HepG2 (cell line): Measurements from ENCODE around the gene PEAK3. TPM values are rescaled to one million over a fixed set of nuclear protein-coding genes. Genes with fewer than 3 reads are reported as not detected.

Experiments
- ARHGAP35 ChIP-seq: sonication (generic); formaldehyde crosslinking; IDR thresholded peaks from 2 replicates; pipeline ENCODE4 v1.9.0; 2022; ENCODE audit warnings: mild to moderate bottlenecking, inconsistent platforms, moderate library complexity, missing genetic modification reagents, borderline replicate concordance
- CBX1 ChIP-seq: IDR thresholded peaks from one replicate; pipeline ENCODE4 v1.6.1; 2016; ENCODE audit warnings: antibody characterized with exemption, low read depth
- LBX2 ChIP-seq: sonication (generic); formaldehyde crosslinking; IDR thresholded peaks from 2 replicates; pipeline ENCODE4 v1.5.0; 2020; ENCODE audit warnings: missing genetic modification reagents, mild to moderate bottlenecking, borderline replicate concordance
- MED13 ChIP-seq: sonication (generic); formaldehyde crosslinking; IDR thresholded peaks from 2 replicates; pipeline ENCODE4 v1.5.0; 2020; ENCODE audit warnings: missing genetic modification reagents
- MTA1 ChIP-seq: sonication (generic); formaldehyde crosslinking; IDR thresholded peaks from 2 replicates; pipeline ENCODE4 v1.4.0; 2020; ENCODE audit warnings: missing genetic modification reagents, mild to moderate bottlenecking, borderline replicate concordance
- PLRG1 ChIP-seq: fragments of 450-650 bp; conservative IDR thresholded peaks from 2 replicates; pipeline ENCODE4 v1.6.1; 2016
- PRDM10 ChIP-seq: sonication (generic); formaldehyde crosslinking; IDR thresholded peaks from 2 replicates; pipeline ENCODE4 v1.4.0; 2020; ENCODE audit warnings: low read depth, missing genetic modification reagents
- RBFOX2 ChIP-seq: fragments of 200-400 bp; formaldehyde crosslinking; IDR thresholded peaks from 2 replicates; pipeline ENCODE4 v1.6.1; 2017; ENCODE audit warnings: low read depth, mild to moderate bottlenecking, low read length
- RFXAP ChIP-seq: sonication (generic); formaldehyde crosslinking; IDR thresholded peaks from 2 replicates; pipeline ENCODE4 v1.4.0; 2020; ENCODE audit warnings: missing genetic modification reagents, borderline replicate concordance
- SRSF9 ChIP-seq: fragments of 200-400 bp; formaldehyde crosslinking; IDR thresholded peaks from 2 replicates; pipeline ENCODE4 v1.6.1; 2018; ENCODE audit warnings: borderline replicate concordance, mild to moderate bottlenecking, low read depth, low read length; ENCODE audit not compliant: insufficient read depth, poor library complexity, severe bottlenecking
- SRY ChIP-seq: sonication (generic); formaldehyde crosslinking; IDR thresholded peaks from 2 replicates; pipeline ENCODE4 v1.8.0; 2022; ENCODE audit warnings: mild to moderate bottlenecking, missing genetic modification reagents
- TRIM22 ChIP-seq: fragments of 450-650 bp; IDR thresholded peaks from 2 replicates; pipeline ENCODE4 v1.6.1; 2017
- XRCC5 ChIP-seq: fragments of 200-400 bp; formaldehyde crosslinking; optimal IDR thresholded peaks from 2 replicates; pipeline ENCODE3; 2017; ENCODE audit warnings: mild to moderate bottlenecking, low read length
- ZC3H13 ChIP-seq: sonication (generic); formaldehyde crosslinking; IDR thresholded peaks from 2 replicates; pipeline ENCODE4 v1.8.1; 2023; ENCODE audit warnings: mild to moderate bottlenecking, missing genetic modification reagents, moderate library complexity
- ZFY ChIP-seq: sonication (generic); formaldehyde crosslinking; IDR thresholded peaks from 2 replicates; pipeline ENCODE4 v1.4.0; 2020; ENCODE audit warnings: missing genetic modification reagents
- ZNF143 ChIP-seq: sonication (generic); formaldehyde crosslinking; IDR thresholded peaks from 2 replicates; pipeline ENCODE4 v1.4.0; 2020; ENCODE audit warnings: missing genetic modification reagents
- ZNF501 ChIP-seq: sonication (generic); formaldehyde crosslinking; IDR thresholded peaks from 2 replicates; pipeline ENCODE4 v1.5.1; 2020; ENCODE audit warnings: mild to moderate bottlenecking, moderate library complexity, missing genetic modification reagents
- ZNF512 ChIP-seq: sonication (generic); formaldehyde crosslinking; IDR thresholded peaks from 2 replicates; pipeline ENCODE4 v1.4.0; 2020; ENCODE audit warnings: mild to moderate bottlenecking, missing genetic modification reagents
- ZNF546 ChIP-seq: sonication (generic); formaldehyde crosslinking; conservative IDR thresholded peaks from 2 replicates; pipeline ENCODE4 v1.8.1; 2023; ENCODE audit warnings: mild to moderate bottlenecking, missing genetic modification reagents
- ZNF615 ChIP-seq: sonication (generic); formaldehyde crosslinking; IDR thresholded peaks from 2 replicates; pipeline ENCODE4 v1.5.0; 2020; ENCODE audit warnings: mild to moderate bottlenecking, missing genetic modification reagents, borderline replicate concordance
- ZNF660 ChIP-seq: sonication (generic); formaldehyde crosslinking; IDR thresholded peaks from 2 replicates; pipeline ENCODE4 v1.5.1; 2020; ENCODE audit warnings: mild to moderate bottlenecking, low read depth, missing genetic modification reagents, borderline replicate concordance
- ZNF761 ChIP-seq: sonication (generic); formaldehyde crosslinking; conservative IDR thresholded peaks from 2 replicates; pipeline ENCODE4 v1.4.0; 2020; ENCODE audit warnings: mild to moderate bottlenecking, missing genetic modification reagents
- ZSCAN12 ChIP-seq: sonication (generic); formaldehyde crosslinking; IDR thresholded peaks from 2 replicates; pipeline ENCODE4 v1.9.0; 2021; ENCODE audit warnings: mild to moderate bottlenecking, missing genetic modification reagents
- polyA plus RNA-seq, 8 experiments: library from polyadenylated mRNA; depleted of rRNA in 3 of 8; stranded (reverse) in 7 of 8; unstranded in 1 of 8; fragments of >200 nt; fragmentation: Illumina TruSeq in 4 of 8; extraction: Trizol in 4 of 8; gene quantifications; 2 replicates each; pipeline versions ENCODE4 v1.2.1 to v1.2.3, GENCODE V29; 2011 to 2016; ENCODE audit warnings: low read depth in 4 of 8, missing spikeins in 1 of 8, mixed read lengths in 1 of 8; ENCODE audit not compliant: insufficient read depth in 1 of 8
- total RNA-seq, 5 experiments: library from RNA; depleted of rRNA; stranded (reverse); fragments of >200 nt; fragmentation: Illumina TruSeq; extraction: Trizol; gene quantifications; 2 replicates each; pipeline ENCODE4 v1.2.3, GENCODE V29; 2016; ENCODE audit warnings: low read depth in 1 of 5

Gene PEAK3
- total and polyA plus RNA-seq, 2 of the 13 experiments (the other 11 are each of a cell fraction or from before 2014, with no cell fraction given), result not detected

- TF ChIP-seq PRDM10 (no peak), ZNF501 (CRISPR knock-in tag) (no peak), ZSCAN12 (no peak), ZNF512 (CRISPR knock-in tag) (no peak), LBX2 (CRISPR knock-in tag) (no peak), MTA1 (CRISPR knock-in tag) (no peak), RBFOX2 (0 out of 2 replicates have a peak, but pooled peaks have one; percentile 38), ZNF143 (CRISPR knock-in tag) (no peak), ZNF546 (CRISPR knock-in tag) (no peak), CBX1 (no peak), ZFY (CRISPR knock-in tag) (peak; percentile 40; the same call in 1 of the 2 replicates), XRCC5 (no peak), ZC3H13 (CRISPR knock-in tag) (no peak), PLRG1 (no peak), ZNF615 (CRISPR knock-in tag) (no peak), RFXAP (CRISPR knock-in tag) (no peak), ZNF761 (CRISPR knock-in tag) (no peak), SRSF9 (no peak), TRIM22 (no peak), ARHGAP35 (CRISPR knock-in tag) (no peak), SRY (CRISPR knock-in tag) (0 out of 2 replicates have a peak, but pooled peaks have one; percentile 30), ZNF660 (CRISPR knock-in tag) (no peak), MED13 (CRISPR knock-in tag) (no peak)
These were observed 40.9 kb downstream of the PEAK3 start (continued) for GRCh38 chr19:2240881-2241760.
